ENCODE results near the gene MITF.

DNA sequence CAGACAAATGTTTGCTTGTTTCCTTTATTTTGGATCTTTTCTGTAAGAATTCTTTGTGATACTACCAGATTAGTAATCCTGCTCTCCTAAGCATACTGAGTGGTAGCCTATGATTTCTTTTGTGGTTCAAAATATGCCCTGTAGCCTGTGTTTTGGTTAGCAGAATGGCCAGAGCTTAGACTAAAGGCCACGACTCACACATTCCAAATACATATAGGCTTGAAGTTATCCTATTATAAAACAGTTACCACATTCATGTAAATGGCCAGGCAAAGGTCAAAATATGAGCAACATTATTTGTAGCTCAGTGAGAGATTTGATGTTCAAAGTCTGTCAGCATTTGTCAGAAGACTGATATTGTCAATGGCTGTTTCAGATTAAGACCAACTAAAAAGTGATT lies 84.5 kb downstream of the MITF start:
- no peak for TF ChIP-seq POLR2A (IDR thresholded peaks at IDR 0.05; ENCODE audit: low read depth, low read length)
- TF ChIP-seq POLR2AphosphoS5 (IDR thresholded peaks at IDR 0.05; ENCODE audit: low read depth, low read length) = no peak
- TF ChIP-seq TAF1 (IDR thresholded peaks at IDR 0.05; ENCODE audit: low read depth, low read length) = no peak

All from GM12891 (cell line).